Fibroblast of skin of left quadriceps (primary cell): ENCODE results near the gene SLC9C1.
"Not testable (repeated sequence)": the region's sequence is repeated elsewhere in the genome, so short reads cannot be mapped to it uniquely, and the experiment has no call there.

Experiments used
- DNase-seq, 2 experiments: peaks; one replicate each; pipeline ENCODE4 v3.0.0-alpha.2; 2013; ENCODE audit warnings: low read depth in 2 of 2

SLC9C1 gene

DNA sequence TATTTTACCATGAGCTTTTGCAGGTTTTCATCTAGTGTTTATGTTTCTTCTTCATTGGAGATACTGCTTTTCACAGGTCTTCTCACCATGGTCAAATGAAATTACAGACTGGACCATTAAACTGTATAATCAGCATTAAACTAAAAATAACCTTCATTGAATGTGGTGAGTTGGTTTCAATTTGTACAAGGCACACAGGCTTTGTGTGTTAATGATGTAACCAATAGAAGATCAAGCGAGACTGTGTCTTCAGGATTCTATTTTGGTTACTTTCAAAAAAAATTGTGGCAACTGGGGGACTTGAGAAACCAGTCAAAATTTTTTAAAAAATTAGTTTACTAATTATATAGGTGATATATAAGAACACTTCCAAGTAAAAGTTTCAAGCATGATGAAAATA, 106.7 kb downstream of the SLC9C1 start:
- no peak for DNase-seq

DNA sequence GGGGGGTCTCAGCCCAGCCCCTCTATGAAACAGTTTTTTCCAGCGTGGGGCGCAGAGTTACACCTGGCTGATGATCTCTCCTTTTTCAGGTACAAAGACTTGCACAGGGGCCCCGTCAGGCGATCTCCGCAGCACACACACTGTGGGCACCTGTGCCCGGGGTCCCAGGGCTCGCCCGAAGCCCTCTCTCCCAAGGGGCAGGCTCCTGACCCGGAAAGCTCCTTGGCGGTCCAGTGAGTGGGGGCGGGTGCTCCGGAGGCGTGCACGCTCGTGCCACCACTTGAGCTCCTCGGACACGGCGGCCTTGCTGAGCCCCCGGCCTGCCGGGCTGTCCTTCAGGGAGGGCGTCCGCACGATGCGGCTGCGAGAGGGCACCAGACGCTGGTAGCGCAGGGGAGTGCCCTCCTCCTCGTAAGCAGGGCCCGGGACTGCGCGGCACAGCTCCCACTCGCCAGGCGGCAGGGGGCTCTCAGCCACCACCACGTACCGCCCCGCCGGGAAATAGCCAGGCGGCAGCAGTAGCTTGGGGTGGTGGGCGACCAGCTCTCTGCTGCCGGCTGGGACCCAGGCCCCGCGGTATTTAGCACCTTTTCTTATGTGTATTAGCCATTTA, 108.5 kb downstream of the SLC9C1 start:
- DNase-seq, result not testable (repeated sequence)

DNA sequence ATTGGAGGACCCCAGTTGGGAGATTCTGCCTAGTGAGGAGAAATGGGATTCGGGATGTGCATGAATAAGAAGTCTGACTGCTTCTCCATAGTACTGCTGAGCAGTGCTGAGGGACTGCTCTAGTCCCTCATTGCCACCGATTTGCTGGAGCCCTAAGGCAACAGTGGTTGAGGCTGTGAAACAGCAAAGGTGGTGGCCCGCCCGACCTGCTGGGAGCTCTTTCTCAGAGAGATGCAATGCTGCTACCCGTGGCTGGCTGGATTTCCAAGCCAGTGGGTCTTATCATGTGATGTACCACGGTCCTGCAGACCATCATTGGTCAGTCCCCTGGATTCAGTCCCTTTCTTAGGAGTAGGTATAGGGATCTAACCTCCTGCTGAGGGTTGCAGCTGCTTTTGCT, 118.4 kb downstream of the SLC9C1 start:
- DNase-seq, result no peak

DNA sequence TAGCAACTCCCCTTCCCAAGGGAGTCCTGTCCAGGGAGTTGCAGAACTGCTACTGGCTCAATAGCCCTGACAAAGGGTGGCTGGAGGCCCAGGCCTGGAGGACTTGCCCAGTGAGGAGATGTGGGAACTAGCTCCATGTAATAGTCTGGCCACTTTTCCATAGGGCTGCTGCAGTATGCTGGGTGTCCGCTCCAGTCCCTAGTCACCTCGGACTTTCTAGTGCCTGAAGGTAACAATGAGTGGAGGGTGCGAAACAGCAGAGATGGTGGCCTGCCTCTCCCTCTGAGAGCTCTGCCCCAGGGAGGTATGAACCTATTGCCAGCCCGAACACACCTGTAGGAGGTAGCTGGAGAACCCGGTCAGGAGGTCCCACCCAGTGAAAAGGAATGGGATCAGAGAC, 119.0 kb downstream of the SLC9C1 start:
- no peak for DNase-seq

DNA sequence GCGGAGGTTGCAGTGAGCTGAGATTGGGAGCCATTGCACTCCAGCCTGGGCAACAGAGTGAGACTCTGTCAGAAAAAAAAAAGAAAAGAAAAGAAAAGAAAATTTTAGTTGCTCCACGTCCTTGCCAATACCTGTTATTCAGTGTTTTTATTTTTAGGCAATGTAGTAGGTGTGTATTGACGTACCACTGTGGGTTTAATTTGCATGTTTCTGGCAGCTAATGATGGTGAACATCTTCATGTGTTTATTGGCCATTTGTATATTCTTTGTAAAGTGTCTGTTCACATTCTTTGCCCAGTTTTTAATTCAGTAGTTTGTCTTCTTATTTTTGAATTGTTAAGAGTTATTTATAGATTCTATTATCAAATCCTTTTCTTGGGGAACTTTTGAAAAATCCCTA, 122.9 kb downstream of the SLC9C1 start:
- DNase-seq, result no peak

DNA sequence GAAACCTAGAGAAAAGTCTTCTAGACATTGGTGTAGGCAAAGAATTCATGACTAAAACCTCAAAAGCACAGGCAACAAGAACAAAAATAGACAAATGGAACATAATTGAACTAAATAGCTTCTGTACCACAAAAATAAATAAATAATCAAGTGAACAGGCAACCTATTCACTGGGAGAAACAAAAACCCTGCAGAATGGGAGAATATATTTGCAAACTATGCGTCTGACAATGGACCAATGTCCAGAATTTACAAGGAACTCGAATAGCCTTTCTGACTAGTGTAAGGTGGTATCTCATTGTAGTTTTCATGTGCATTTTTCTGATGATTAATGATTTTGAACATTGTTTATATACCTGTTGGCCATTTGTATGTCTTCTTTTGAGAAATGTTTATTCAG, 124.0 kb downstream of the SLC9C1 start:
- DNase-seq, result no peak

DNA sequence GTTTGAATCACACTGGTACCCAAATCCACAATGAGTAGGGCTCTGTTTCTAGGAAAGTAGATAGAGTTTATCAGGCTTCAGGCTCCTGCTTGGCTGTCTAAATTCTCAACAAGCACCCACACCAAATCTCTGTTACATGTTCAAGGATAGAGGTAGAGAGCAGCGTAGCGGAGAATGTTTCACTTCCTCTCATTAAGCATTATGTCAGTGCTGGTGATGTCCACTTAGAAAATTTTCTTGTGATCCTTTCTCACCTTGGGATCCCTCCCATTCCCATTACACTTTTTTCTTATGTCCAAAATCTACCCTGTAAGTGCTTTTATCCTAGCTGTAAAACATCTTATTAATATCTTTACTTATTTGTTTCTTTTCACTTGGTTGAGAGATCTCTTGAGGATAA, 126.3 kb downstream of the SLC9C1 start:
- DNase-seq, result no peak

DNA sequence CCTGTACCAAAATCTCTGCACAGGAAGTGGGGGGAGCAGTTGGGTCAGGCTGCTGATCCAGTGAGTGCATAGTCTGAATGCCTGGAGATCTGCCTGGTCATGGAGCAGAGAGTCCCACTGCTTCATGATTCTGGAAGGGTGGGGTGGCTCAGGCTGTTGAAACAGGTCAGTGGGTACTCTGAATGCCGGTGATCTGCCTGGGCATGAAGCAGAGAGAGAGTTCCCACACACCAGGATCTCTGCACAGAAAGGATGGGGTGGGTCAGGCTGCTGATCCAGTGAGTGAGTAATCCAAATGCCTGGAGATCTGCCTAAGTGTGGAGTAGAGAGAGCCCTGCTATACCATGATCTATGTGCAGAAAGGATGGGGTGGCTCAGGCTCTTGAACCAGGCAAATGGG, 144.9 kb downstream of the SLC9C1 start:
- no peak for DNase-seq

DNA sequence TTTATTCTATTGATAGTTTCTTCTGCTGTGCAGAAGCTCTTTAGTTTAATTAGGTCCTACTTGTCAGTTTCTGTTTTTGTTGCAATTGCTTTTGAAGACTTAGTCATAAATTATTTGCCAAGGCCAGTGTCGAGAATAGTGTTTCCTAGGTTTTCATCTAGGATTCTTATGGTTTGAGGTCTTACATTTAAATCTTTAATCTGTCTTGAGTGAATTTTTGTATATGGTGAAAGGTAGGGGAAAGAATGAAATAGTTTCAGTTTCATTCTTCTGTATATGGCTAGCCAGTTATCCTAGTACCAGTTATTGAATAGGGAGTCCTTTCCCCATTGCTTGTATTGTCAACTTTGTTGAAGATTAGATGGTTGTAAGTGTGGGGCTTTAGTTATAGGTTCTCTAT, 150.3 kb downstream of the SLC9C1 start:
- DNase-seq, result no peak

DNA sequence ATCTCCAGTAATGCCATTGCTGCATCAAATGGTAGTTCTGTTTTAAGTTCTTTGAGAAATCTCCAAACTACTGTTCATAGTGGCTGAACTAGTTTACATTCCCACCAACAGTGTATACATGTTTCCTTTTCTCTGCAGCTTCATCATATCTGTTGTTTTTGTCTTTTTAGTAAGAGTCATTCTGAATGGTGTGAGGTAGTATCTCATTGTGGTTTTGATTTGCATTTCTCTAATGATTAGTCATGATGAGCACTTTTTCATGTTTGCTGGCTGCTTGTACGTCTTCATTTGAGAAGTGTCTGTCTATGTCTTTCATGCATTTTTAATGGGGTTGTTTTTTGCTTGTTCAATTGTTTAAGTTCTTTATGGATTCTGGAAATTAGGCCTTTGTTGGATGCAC, 150.8 kb downstream of the SLC9C1 start:
- no peak for DNase-seq

DNA sequence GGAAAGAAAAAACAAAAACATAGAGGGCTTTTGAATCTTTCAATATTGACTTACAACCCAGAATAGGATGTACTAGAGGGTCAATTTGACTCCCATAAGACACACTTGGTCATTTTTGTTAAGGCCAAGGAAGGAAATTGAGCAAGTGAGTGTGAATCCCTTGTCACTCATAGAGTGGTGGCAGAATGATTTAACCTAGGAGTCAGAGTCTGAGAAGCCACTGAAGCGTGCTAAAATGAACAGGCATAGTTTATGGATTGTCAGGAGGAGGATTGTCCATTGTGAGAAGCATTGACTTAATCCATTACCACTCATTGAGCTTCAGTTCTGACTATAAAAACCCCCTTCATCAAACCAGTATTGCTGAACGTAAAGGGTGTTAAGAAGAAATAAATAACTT, 152.7 kb downstream of the SLC9C1 start:
- no peak for DNase-seq

DNA sequence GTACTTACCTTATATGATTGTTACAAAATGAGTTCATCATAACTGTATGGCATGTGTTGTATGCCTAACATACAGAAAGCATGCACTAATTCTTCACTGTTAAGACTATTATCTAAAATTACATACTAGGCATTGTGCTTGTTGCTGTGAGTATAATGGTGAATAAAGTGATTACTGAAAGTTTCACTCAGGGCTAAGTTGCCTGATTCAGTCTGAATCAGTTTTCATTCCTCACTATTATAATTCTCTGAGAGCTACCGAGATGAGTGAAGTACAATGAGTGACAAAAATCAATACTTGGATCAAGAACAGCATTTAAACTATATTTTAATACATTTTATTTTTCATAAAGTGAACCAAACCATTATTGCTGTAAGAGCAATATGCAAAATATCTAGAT, 153.4 kb downstream of the SLC9C1 start:
- DNase-seq, result no peak

DNA sequence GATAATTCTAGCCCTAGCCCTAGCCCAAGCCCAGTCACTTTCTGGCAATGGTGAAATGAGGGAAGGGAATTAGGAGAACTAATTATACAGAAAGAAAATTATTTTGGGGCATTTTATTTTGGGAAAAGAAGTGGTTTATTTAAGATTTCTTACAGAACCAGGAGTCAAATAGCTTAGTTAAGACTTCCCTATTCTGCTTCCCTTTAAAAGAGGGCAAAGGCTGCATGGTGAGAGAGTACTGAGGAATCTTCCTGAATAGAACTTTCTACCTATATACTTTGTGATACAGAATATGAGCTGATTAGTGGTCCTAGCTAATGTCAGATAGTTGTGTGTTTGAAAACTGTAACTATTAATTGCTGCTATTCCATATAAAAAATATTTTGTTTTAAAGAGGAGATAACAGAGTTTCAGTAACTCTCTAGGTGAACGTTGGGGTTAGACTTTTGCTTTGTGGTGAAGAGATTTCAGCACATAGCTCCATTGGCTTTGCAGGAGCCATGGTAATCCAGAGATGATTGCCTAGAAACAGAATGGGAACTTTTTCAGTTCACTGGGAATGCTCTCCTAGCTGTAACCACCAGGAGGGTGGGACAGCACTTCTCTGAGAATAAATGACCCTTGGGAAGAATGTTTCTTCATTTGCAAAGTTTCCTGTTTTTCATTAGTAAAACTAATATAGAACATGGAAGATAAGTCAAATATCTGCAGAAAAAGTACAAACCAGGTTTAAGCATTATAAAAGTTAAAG, 155.6 kb downstream of the SLC9C1 start:
- no peak for DNase-seq

DNA sequence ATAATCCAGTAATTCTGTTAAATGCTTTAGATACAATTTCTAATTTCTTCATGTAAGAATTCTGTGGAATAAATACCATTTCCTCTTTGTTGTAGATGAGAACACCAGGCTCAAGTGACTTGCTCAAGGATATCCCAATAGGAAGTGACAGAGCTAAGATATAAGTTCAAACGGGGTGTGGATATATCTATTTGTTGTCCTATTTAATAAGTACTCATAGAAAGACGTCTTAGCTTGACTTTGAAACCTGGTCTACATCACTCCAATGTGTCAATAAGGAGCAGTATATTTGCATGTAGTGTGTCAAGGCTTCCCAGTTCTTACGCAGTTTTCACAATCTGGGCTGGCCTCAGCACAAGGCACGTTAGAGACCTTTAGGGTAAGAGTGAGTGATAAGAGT, 156.2 kb downstream of the SLC9C1 start:
- DNase-seq, result no peak

DNA sequence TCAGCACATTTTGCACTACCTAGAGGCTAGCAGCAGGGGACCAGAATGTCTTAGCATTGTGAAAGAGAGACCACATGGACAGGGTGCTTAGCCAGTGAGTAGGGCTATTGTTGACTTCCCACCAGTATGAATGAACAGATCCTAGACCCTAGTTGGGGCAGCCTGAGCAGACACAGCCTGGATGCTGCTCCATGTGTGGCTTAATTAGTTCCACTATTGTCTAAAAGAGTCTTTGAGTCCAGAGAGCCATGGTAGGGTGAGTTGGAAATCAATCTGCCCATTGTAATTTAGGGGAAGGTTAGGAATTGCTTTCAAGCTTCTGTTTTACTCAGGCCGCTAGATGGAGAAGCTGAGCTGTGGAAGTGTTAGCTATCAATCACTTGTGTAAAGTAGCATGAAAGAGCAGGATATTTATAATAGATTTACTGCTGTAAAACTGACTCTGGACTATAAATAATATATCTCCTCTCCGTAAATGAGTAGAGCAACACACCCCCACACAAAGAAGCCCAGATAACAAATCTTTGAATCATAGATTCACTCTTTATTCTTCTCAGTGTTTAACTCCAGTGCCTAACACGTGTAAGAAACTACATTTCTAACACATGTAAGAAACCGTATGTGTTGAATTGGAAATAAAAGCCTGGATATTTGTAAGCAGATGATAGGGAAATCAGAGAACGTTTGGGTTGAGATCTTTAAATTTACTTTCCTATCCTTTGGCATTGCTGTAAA, 156.9 kb downstream of the SLC9C1 start:
- DNase-seq, result no peak

DNA sequence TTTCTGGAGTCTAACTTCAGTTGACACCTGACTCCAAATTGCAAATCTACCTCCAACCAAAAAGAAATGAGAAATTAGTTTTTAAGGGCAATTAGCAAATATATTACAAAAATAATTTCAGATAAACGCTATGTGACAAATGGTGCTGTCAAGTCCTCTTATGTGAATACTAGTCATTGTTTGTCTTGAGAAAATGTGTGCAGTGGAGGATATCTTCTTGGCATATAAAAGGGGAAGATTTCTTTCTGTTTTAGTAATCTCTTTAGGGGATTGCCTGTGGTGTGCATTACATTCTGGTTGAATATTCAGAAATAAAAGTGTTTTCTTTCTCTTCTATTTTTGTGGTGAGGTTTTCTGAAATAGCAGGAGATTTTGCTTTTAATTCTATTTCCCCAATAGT, 158.0 kb downstream of the SLC9C1 start:
- DNase-seq, result no peak

DNA sequence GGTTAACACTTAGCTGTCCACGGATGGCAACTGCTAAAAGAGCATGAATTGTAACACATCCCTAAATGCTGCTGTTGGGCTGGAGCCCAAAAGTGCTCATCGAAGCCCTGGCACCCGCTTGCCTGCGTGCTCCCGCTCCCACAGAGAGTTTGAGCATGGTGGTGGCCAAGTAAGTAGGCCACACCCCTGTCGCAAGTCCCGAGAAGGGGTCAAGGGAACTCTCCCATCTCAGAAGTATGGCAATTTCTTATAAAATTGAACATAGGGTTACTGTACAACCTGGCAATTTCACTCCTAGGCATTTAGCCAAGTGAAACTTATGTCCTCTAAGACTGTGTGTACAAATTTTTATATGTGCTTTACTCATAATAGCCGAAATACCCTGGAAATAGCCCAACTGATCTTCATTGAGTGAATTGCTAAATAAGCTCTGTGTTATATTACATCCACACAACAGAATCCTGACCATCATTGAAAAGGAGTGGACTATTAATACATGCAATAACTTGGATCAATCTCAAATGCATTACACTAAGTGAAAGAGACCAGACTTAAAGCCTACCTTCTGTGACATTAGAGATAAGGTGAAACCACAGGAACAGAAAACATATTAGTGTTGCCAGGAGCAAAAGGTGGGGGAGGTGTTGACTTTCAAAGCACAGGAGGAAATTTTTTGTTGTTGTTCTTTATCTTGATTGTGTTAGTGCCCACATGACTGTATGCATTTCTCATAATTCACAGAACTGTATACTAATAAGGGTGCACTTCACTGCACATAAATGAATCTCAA, 159.5 kb downstream of the SLC9C1 start:
- DNase-seq, result no peak

DNA sequence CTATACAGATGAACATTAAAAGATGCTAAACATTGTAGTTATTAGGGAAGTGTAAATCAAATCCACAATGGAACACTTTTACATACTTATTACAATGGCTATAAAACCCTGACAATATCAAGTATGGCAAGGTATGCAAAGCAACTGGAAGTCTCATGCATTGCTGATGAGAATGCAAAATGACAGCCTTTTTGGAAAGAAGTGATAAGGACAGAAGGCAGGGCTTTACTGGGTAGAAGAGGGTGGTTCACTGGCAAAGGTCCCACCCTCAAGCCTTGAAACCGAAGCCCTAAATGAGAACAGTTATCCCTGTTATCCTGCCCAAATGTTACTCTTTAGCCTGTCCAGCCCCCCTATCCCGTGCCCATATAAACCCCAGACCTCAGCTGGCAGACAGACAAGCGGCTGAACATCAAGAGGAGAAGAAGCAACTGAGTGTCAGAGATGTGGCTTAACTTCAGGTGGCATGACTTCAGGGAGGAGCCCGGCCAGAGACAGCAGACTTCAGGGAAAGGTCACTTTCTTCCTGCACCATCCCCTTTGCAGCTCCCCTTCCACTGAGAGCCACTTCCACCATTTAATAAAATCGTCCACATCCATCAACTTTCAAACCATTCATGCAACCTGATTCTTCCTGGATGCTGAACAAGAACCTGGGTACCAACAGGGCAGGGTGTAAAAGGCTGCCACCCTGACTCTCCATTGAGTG, 160.2 kb downstream of the SLC9C1 start:
- no peak for DNase-seq

DNA sequence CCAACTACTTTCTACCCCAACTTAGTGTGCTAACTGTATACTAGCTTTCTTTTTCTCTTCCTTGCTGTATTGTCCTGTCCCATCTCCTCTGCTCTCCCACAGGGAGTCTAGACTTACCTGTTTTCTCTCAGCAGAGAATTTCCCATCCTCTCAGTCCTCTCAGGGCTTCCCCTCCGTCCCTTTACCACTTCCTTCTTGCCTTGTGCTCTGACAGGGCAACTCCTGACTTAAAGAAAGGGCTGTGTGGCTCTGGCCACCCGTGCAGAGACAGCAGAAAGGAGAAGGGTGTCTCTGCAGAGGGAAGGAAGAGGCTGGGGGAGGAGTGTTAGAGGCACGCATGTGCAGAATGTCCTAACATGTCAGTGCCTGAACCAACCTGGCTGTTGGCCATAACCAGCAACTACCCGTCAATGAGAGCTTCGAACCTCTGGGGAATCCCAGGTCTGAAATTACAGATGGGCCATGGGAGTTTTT, 161.0 kb downstream of the SLC9C1 start, which contains the start of gene GCSAM:
Gene GCSAM, minus strand, starts transcription at position 274 of the 474 bp plus-strand sequence. Its CDS starts 128 bp downstream, at position 146.
- no peak for DNase-seq

DNA sequence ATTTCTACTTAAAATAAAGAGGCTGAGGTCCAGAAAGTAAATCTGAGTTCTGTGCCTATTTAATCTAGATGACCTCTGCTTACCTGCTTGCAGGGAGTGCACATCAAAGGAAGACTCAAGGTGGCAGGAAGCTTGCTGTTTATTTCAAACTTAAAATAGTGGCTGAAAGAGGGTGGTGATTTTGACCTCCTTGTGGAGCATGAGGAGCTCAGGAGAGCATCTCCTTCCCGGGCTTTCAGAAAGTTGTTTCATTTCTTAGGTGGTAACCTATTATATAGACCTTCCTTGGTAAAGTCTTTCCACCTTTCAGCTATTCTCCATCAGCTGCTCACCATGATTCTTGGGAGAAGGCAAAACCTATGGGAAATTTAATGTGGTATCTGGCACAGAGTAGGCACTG, 161.5 kb downstream of the SLC9C1 start:
- DNase-seq, result no peak

DNA sequence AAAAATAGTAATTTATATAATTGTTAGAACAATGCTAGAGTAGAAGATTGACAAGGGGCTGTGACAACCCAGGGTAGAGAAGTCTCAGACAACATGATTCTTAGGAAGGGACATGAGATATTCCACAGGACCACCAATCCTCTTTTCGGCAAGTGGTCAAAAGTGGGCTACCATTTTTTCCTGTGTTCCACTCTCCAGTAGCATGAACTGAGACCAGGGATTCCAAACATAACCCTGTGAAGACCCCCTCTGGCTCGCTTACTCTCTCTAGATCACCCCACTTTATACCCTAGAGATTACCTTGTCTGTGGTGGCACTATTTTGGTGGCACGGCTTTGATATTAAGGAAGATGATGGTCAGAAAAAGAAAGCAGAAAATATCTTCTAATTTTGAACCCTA, 161.9 kb downstream of the SLC9C1 start:
- DNase-seq, result no peak
